Activated CD4-positive, alpha-beta T cell treated with anti-CD3 and anti-CD28 coated beads for 36 hours (primary cell): ENCODE results near the gene MS4A4E. TPM values are rescaled to one million over a fixed set of nuclear protein-coding genes. Genes with fewer than 3 reads are reported as not detected.

Source experiments
- ATAC-seq: fragments of 200-7000 bp; cut with Tn5 transposase; one replicate; pipeline ENCODE4 v1.10.0; 2021; ENCODE audit warnings: mild to moderate bottlenecking, moderate library complexity
- CTCF ChIA-PET: fragments of 350-600 bp; sonication (Branson Sonifier 250); formaldehyde crosslinking; loops from one replicate; lab custom pipeline; 2021; ENCODE audit warnings: antibody characterized with exemption; lab: Charles Lee
- POLR2A ChIA-PET: fragments of 350-600 bp; sonication (Branson Sonifier 250); formaldehyde crosslinking; loops from one replicate; lab custom pipeline; 2021; ENCODE audit warnings: antibody characterized with exemption, inconsistent platforms; lab: Charles Lee
- DNase-seq: peaks from one replicate; pipeline ENCODE4 v3.0.0-alpha.2; 2020
- H3K27ac Mint-ChIP-seq: one replicate; pipeline ENCODE4 v1.8.0; 2021; ENCODE audit warnings: mixed read lengths
- H3K27me3 Mint-ChIP-seq: one replicate; pipeline ENCODE4 v1.8.0; 2021; ENCODE audit warnings: mixed read lengths
- H3K36me3 Mint-ChIP-seq: one replicate; pipeline ENCODE4 v1.8.0; 2021; ENCODE audit warnings: low read depth, mixed read lengths
- H3K4me1 Mint-ChIP-seq: one replicate; pipeline ENCODE4 v1.8.0; 2021; ENCODE audit warnings: mixed read lengths
- H3K4me3 Mint-ChIP-seq: one replicate; pipeline ENCODE4 v1.8.0; 2021; ENCODE audit warnings: mild to moderate bottlenecking, moderate library complexity, mixed read lengths
- H3K9me3 Mint-ChIP-seq: one replicate; pipeline ENCODE4 v1.8.0; 2021; ENCODE audit warnings: low read depth, mixed read lengths
- intact Hi-C, 2 experiments: fragments of 100-400 bp; cut with DNase I in 1 of 2; cut with micrococcal nuclease in 1 of 2; formaldehyde crosslinking; loops; one replicate each; pipeline versions ENCODE4 v1.14.2 to v1.15.1; 2022 to 2024; cut with DNase I, micrococcal nuclease
- total RNA-seq, 2 experiments: library from RNA; stranded (reverse); gene quantifications; one replicate each; pipeline ENCODE4 v1.2.3, GENCODE V29; 2021

The MS4A4E gene
- total RNA-seq, 2 experiments from 2014 or later, result not detected

- ATAC-seq (no peak), DNase-seq (no peak)
- intact Hi-C loops, result no loop called here
- Mint-ChIP-seq H3K4me1 (peaks cover 7% of the 10 kb centered on the region), H3K27ac (no peak overlapping the region), H3K27me3 (peaks cover 31% of the 10 kb centered on the region), H3K36me3 (no peaks in the 10 kb centered on the region), H3K9me3 (peaks cover 13% of the 10 kb centered on the region), H3K4me3 (no peak overlapping the region)
- ChIA-PET POLR2A (no interaction called here), CTCF (interaction anchor here (1.3 to 1.5 kb wide), 2 partner anchors 24 to 81 kb away, joined by 5 to 6 read pairs; no protein-coding TSS in a partner anchor)
These were observed 72.4 kb downstream of the MS4A4E start for GRCh38 chr11:60170566-60170965.

- H3K27ac Mint-ChIP-seq, result no peak overlapping the region
- ATAC-seq, result no peak
- peak; percentile 46 for DNase-seq
- intact Hi-C loops, result loop anchor here (1.0 to 10.0 kb wide), 4 partner anchors 23 to 335 kb away; no protein-coding TSS in a partner anchor
- H3K36me3 Mint-ChIP-seq, result no peaks in the 10 kb centered on the region
- ChIA-PET CTCF (no interaction called here), POLR2A (interaction anchor here (0.7 kb wide), 1 partner anchor 654 kb away, joined by 3 read pairs; no protein-coding TSS in a partner anchor)
- H3K27me3 Mint-ChIP-seq, result peaks cover 30% of the 10 kb centered on the region
- H3K4me3 Mint-ChIP-seq, result no peak overlapping the region
- H3K4me1 Mint-ChIP-seq, result peaks cover 15% of the 10 kb centered on the region
- H3K9me3 Mint-ChIP-seq, result peaks cover 13% of the 10 kb centered on the region
These were observed 73.5 kb downstream of the MS4A4E start for GRCh38 chr11:60169264-60169915.

GRCh38 chr11:60168306-60168705 lies 74.6 kb downstream of the MS4A4E start:
- Mint-ChIP-seq H3K27ac (no peak overlapping the region), H3K27me3 (peaks cover 34% of the 10 kb centered on the region), H3K9me3 (peaks cover 13% of the 10 kb centered on the region), H3K4me1 (peaks cover 15% of the 10 kb centered on the region), H3K4me3 (no peak overlapping the region), H3K36me3 (no peaks in the 10 kb centered on the region)
- DNase-seq (no peak), ATAC-seq (no peak)
- intact Hi-C loops, result loop anchor here (2.0 to 10.0 kb wide), 3 partner anchors 24 to 336 kb away; no protein-coding TSS in a partner anchor
- ChIA-PET POLR2A (no interaction called here), CTCF (interaction anchor here (0.6 kb wide), 1 partner anchor 121 kb away, joined by 3 read pairs; no protein-coding TSS in a partner anchor)

- ChIA-PET CTCF (interaction anchor here (0.8 to 1.9 kb wide), 5 partner anchors 20 to 149 kb away, joined by 3 to 4 read pairs (median 3); no protein-coding TSS in a partner anchor), POLR2A (interaction anchor here (0.6 kb wide), 1 partner anchor 666 kb away, joined by 3 read pairs; no protein-coding TSS in a partner anchor)
- Mint-ChIP-seq H3K27ac (no peak overlapping the region), H3K4me3 (no peak overlapping the region), H3K4me1 (peaks cover 15% of the 10 kb centered on the region), H3K27me3 (peaks cover 35% of the 10 kb centered on the region), H3K9me3 (peaks cover 13% of the 10 kb centered on the region), H3K36me3 (no peaks in the 10 kb centered on the region)
- DNase-seq, result no peak
- intact Hi-C loops, result loop anchor here (2.0 to 10.0 kb wide), 3 partner anchors 21 to 339 kb away; no protein-coding TSS in a partner anchor
- ATAC-seq, result no peak
These were observed 77.0 kb downstream of the MS4A4E start for GRCh38 chr11:60165951-60166350.

GRCh38 chr11:60165538-60165937 lies 77.4 kb downstream of the MS4A4E start:
- intact Hi-C loops, result loop anchor here (2.0 to 10.0 kb wide), 3 partner anchors 21 to 339 kb away; no protein-coding TSS in a partner anchor
- H3K4me3 Mint-ChIP-seq, result no peak overlapping the region
- ATAC-seq (peak; percentile 59), DNase-seq (peak; percentile 26)
- CTCF ChIA-PET, result interaction anchor here (1.1 to 1.9 kb wide), 4 partner anchors 20 to 30 kb away, joined by 3 to 4 read pairs (median 4); no protein-coding TSS in a partner anchor
- peaks cover 12% of the 10 kb centered on the region for H3K9me3 Mint-ChIP-seq
- POLR2A ChIA-PET, result no interaction called here
- H3K27me3 Mint-ChIP-seq, result peaks cover 32% of the 10 kb centered on the region
- no peak overlapping the region for H3K27ac Mint-ChIP-seq
- peaks cover 15% of the 10 kb centered on the region for H3K4me1 Mint-ChIP-seq
- H3K36me3 Mint-ChIP-seq, result no peaks in the 10 kb centered on the region

GRCh38 chr11:60164550-60165075 lies 78.3 kb downstream of the MS4A4E start:
- CTCF ChIA-PET, result no interaction called here
- POLR2A ChIA-PET, result no interaction called here
- intact Hi-C loops, result loop anchor here (1.0 to 10.0 kb wide), 5 partner anchors 20 to 340 kb away; no protein-coding TSS in a partner anchor

GRCh38 chr11:60161766-60162165 lies 81.2 kb downstream of the MS4A4E start:
- peaks cover 13% of the 10 kb centered on the region for H3K4me1 Mint-ChIP-seq

More at GRCh38 chr11:60164550-60165075, 78.3 kb downstream of the MS4A4E start:
- no peak overlapping the region for H3K4me3 Mint-ChIP-seq
- DNase-seq (peak; percentile 40), ATAC-seq (peak; percentile 84)
- H3K9me3 Mint-ChIP-seq, result peaks cover 7% of the 10 kb centered on the region
- H3K27me3 Mint-ChIP-seq, result peaks cover 29% of the 10 kb centered on the region
- H3K27ac Mint-ChIP-seq, result no peak overlapping the region
- H3K36me3 Mint-ChIP-seq, result no peaks in the 10 kb centered on the region
- H3K4me1 Mint-ChIP-seq, result peaks cover 13% of the 10 kb centered on the region

GRCh38 chr11:60161107-60161506 lies 81.8 kb downstream of the MS4A4E start:
- DNase-seq (no peak), ATAC-seq (no peak)
- Mint-ChIP-seq H3K4me1 (peaks cover 14% of the 10 kb centered on the region), H3K27me3 (peaks cover 24% of the 10 kb centered on the region), H3K4me3 (no peak overlapping the region), H3K9me3 (no peaks in the 10 kb centered on the region), H3K27ac (no peak overlapping the region), H3K36me3 (no peaks in the 10 kb centered on the region)
- POLR2A ChIA-PET, result no interaction called here
- CTCF ChIA-PET, result no interaction called here
- intact Hi-C loops, result loop anchor here in 1 of 2 experiments (10.0 kb wide), 1 partner anchor 344 kb away; no protein-coding TSS in a partner anchor

More at GRCh38 chr11:60161766-60162165, 81.2 kb downstream of the MS4A4E start:
- Mint-ChIP-seq H3K27ac (no peak overlapping the region), H3K27me3 (peaks cover 29% of the 10 kb centered on the region), H3K4me3 (no peak overlapping the region), H3K36me3 (no peaks in the 10 kb centered on the region), H3K9me3 (no peaks in the 10 kb centered on the region)
- CTCF ChIA-PET, result no interaction called here
- no peak for ATAC-seq
- no peak for DNase-seq
- intact Hi-C loops, result loop anchor here in 1 of 2 experiments (10.0 kb wide), 1 partner anchor 343 kb away; no protein-coding TSS in a partner anchor
- POLR2A ChIA-PET, result no interaction called here

GRCh38 chr11:60159868-60160267 lies 83.1 kb downstream of the MS4A4E start:
- Mint-ChIP-seq H3K27ac (no peak overlapping the region), H3K9me3 (no peaks in the 10 kb centered on the region), H3K36me3 (no peaks in the 10 kb centered on the region), H3K27me3 (peaks cover 16% of the 10 kb centered on the region), H3K4me1 (peaks cover 7% of the 10 kb centered on the region), H3K4me3 (no peak overlapping the region)
- ChIA-PET POLR2A (no interaction called here), CTCF (interaction anchor here (1.1 kb wide), 1 partner anchor 16 kb away, joined by 3 read pairs; no protein-coding TSS in a partner anchor)
- intact Hi-C loops, result loop anchor here in 1 of 2 experiments (10.0 kb wide), 1 partner anchor 345 kb away; no protein-coding TSS in a partner anchor
- no peak for DNase-seq
- ATAC-seq, result no peak

GRCh38 chr11:60159284-60159683 lies 83.7 kb downstream of the MS4A4E start:
- Mint-ChIP-seq H3K27ac (no peak overlapping the region), H3K36me3 (no peaks in the 10 kb centered on the region), H3K9me3 (no peaks in the 10 kb centered on the region), H3K4me1 (peaks cover 5% of the 10 kb centered on the region), H3K27me3 (peaks cover 15% of the 10 kb centered on the region), H3K4me3 (no peak overlapping the region)
- intact Hi-C loops, result no loop called here
- CTCF ChIA-PET, result interaction anchor here (1.1 kb wide), 1 partner anchor 16 kb away, joined by 3 read pairs; no protein-coding TSS in a partner anchor
- POLR2A ChIA-PET, result no interaction called here
- ATAC-seq, result no peak
- DNase-seq, result no peak

- POLR2A ChIA-PET, result no interaction called here
- H3K27ac Mint-ChIP-seq, result no peak overlapping the region
- no peak overlapping the region for H3K4me3 Mint-ChIP-seq
- peaks cover 5% of the 10 kb centered on the region for H3K4me1 Mint-ChIP-seq
- peaks cover 12% of the 10 kb centered on the region for H3K27me3 Mint-ChIP-seq
- CTCF ChIA-PET, result no interaction called here
- ATAC-seq (no peak), DNase-seq (no peak)
- no peaks in the 10 kb centered on the region for H3K9me3 Mint-ChIP-seq
- intact Hi-C loops, result no loop called here
- H3K36me3 Mint-ChIP-seq, result no peaks in the 10 kb centered on the region
These were observed 84.3 kb downstream of the MS4A4E start for GRCh38 chr11:60158636-60159035.
